Left renal pelvis (tissue), 4 donors: Measurements from ENCODE around the gene SLC36A2. TPM values are rescaled to one million over a fixed set of nuclear protein-coding genes. Genes with fewer than 3 reads are reported as not detected.

Experiments used
- DNase-seq, 4 donors: peaks; one replicate each; pipeline ENCODE4 v3.0.0-alpha.2; 2013; ENCODE audit warnings: low read depth in 4 of 4, low spot score in 3 of 4
- polyA plus RNA-seq, 4 donors: library from polyadenylated mRNA; unstranded; fragments of 120-200 nt; gene quantifications; one replicate each; pipeline ENCODE4 v1.2.1, GENCODE V29; 2013; ENCODE audit not compliant: insufficient read length in 4 of 4

The SLC36A2 gene
- polyA plus RNA-seq, 4 donors: 0.20 to 8.9 (median 6.6) TPM

GRCh38 chr5:151285683-151286082 lies 61.7 kb downstream of the SLC36A2 start:
- DNase-seq: no peak

GRCh38 chr5:151284392-151284967 lies 62.9 kb downstream of the SLC36A2 start:
- no peak for DNase-seq

GRCh38 chr5:151283120-151283825 lies 64.1 kb downstream of the SLC36A2 start:
- DNase-seq: no peak

- no peak for DNase-seq
These were observed 66.2 kb downstream of the SLC36A2 start for GRCh38 chr5:151281001-151281639.

DNA sequence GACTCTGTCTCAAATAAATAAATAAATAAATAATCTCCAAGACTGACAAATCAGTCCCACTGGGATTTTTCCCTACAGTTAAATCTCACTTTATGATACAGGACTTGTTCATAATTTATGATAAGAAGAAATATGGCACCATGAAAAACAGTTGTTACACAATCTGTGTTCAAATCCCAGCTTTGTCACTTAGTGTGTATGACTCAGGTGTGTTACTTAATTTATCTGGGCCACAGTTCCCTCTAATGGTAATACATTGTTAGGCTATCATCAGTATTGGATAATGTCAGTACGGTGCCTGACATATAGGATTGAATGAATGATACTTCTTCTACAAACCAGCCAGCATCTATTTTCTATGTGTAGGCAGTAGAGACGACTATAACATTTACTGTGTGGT lies 66.9 kb downstream of the SLC36A2 start:
- DNase-seq: no peak

GRCh38 chr5:151278845-151279244 lies 68.5 kb downstream of the SLC36A2 start:
- DNase-seq: no peak

- DNase-seq: no peak
These were observed 71.6 kb downstream of the SLC36A2 start for GRCh38 chr5:151275803-151276202.

GRCh38 chr5:151274666-151275065 lies 72.7 kb downstream of the SLC36A2 start:
- no peak for DNase-seq

DNA sequence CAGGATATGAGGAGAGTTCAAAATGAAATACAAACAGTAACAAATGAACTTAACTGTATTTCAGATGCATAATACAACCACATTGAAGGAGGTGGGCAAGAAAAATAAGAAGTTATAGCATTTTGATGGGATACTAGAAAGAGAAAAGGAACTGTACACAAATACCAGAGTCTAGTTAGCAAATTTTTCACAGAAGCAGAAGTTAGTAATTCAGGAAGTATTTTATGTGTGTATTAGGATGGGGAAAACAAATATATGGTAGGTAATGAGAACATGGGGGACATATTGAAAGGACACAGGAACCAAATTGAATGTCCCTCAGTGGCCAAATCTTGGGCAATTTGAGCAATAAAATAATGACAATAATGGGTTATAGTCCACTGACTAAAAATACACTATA lies 76.0 kb downstream of the SLC36A2 start:
- no peak for DNase-seq

- DNase-seq: no peak
These were observed 76.8 kb downstream of the SLC36A2 start for GRCh38 chr5:151270599-151270998.

- no peak for DNase-seq
These were observed 79.7 kb downstream of the SLC36A2 start for GRCh38 chr5:151267491-151268260.

Other genes with a start within 250 kb of the SLC36A2 start
- gene ANXA6, start 189.8 kb downstream of the SLC36A2 start, polyA plus RNA-seq: 100 to 1,000 TPM; 131 to 244 (median 143) TPM
- gene CCDC69, start 123.5 kb downstream of the SLC36A2 start, polyA plus RNA-seq: 1 to 10 TPM; 3.5 to 5.3 (median 4.9) TPM
- gene GM2A, start 94.4 kb downstream of the SLC36A2 start, polyA plus RNA-seq: 10 to 100 TPM; 30.3 to 44.2 (median 31.7) TPM
- gene SLC36A3, start 43.8 kb downstream of the SLC36A2 start, polyA plus RNA-seq: not detected
- gene SLC36A1, start 100.0 kb upstream of the SLC36A2 start, polyA plus RNA-seq: 1 to 10 TPM; 7.5 to 8.7 (median 7.6) TPM
- 10 to 100 TPM in 1 of 4 donors, 1 to 10 TPM in 2, under 1 TPM in 1; 0.16 to 11.2 (median 7.3) TPM for gene FAT2, start 243.8 kb upstream of the SLC36A2 start, polyA plus RNA-seq